Lower leg skin (tissue), 4 donors: Measurements from ENCODE around the gene PTGDR. TPM values are rescaled to one million over a fixed set of nuclear protein-coding genes. Genes with fewer than 3 reads are reported as not detected.

Experiments used
- DNase-seq, 2 donors: peaks; one replicate each; pipeline ENCODE4 v3.0.0-alpha.2; 2019; ENCODE audit warnings: low spot score in 2 of 2
- H3K4me3 ChIP-seq: fragments of 200-600 bp; sonication (generic); 2 replicates; pipeline ENCODE4 v1.5.1; 2017; ENCODE audit warnings: mild to moderate bottlenecking, low read depth; ENCODE audit not compliant: poor library complexity, severe bottlenecking
- CTCF ChIP-seq, 3 donors: fragments of 450-650 bp; IDR thresholded peaks; one replicate each; pipeline ENCODE4 v1.5.1; 2016; ENCODE audit warnings: antibody characterized with exemption in 3 of 3, mild to moderate bottlenecking in 3 of 3, moderate library complexity in 2 of 3
- POLR2A ChIP-seq, 2 donors: fragments of 450-650 bp; IDR thresholded peaks; one replicate each; pipeline ENCODE4 v1.6.1; 2016 to 2017; ENCODE audit warnings: antibody characterized with exemption in 2 of 2, mild to moderate bottlenecking in 1 of 2, moderate library complexity in 1 of 2
- WGBS, 2 donors: methylation state at CpG; one replicate each; pipeline ENCODE4 v1.1.5; 2018; 5-methylcytosine and 5-hydroxymethylcytosine counted together
- intact Hi-C: fragments of 100-400 bp; cut with DNase I; formaldehyde crosslinking; loops from one replicate; pipeline ENCODE4 v1.15.0; 2023; ENCODE audit warnings: low total_unique reads
- total RNA-seq, 4 donors: library from RNA; depleted of rRNA; stranded (reverse); fragments of >200 nt; gene quantifications; one replicate each; pipeline ENCODE4 v1.1.0, GENCODE V29; 2016

The PTGDR gene
- total RNA-seq, 4 donors from 2014 or later: 0.65 to 2.8 (median 0.88) TPM; not detected in 1

- no peak overlapping the region for H3K4me3 ChIP-seq
- no peak for DNase-seq
- intact Hi-C loops: no loop called here
- 69 to 84% methylated on average over 3 of the region's 3 CpGs for WGBS, 2 donors
- TF ChIP-seq CTCF (IDR thresholded peaks at IDR 0.05): no peak
- TF ChIP-seq POLR2A (IDR thresholded peaks at IDR 0.05): no peak
Measured at GRCh38 chr14:52272375-52272774, 4.9 kb downstream of the PTGDR start.

GRCh38 chr14:52275372-52275771, 7.9 kb downstream of the PTGDR start:
- DNase-seq: no peak
- no peak overlapping the region for H3K4me3 ChIP-seq
- 39 to 68% methylated on average over 3 of the region's 3 CpGs for WGBS, 2 donors
- intact Hi-C loops: no loop called here
- no peak for TF ChIP-seq POLR2A (IDR thresholded peaks at IDR 0.05)
- TF ChIP-seq CTCF (IDR thresholded peaks at IDR 0.05): no peak

- no peak overlapping the region for H3K4me3 ChIP-seq
- TF ChIP-seq CTCF (IDR thresholded peaks at IDR 0.05) (no peak), POLR2A (IDR thresholded peaks at IDR 0.05) (no peak)
- WGBS, 2 donors: 53 to 64% methylated on average over 4 of the region's 4 CpGs
- DNase-seq: no peak
- intact Hi-C loops: no loop called here
Measured at GRCh38 chr14:52277552-52277951, 10.1 kb downstream of the PTGDR start.

DNA sequence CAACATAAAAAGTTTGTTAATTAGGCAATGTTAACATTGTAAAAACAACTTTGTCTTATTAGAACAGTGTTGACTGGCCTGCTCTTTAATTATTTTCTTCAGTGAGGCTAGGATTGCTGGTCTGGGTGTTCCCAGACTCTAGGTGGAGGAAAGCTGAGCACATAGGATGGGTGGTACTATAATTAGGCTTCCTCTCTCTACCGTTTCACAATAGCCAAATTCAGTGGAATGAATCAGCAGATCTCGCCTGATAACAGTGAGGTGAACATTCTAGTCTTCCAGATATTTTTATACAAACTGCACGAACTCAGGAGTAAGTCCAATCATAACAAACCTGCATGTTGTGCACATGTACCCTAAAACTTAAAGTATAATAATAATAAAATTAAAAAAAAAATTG, 11.9 kb downstream of the PTGDR start:
- WGBS, 2 donors: 20 to 26% methylated on average over 3 of the region's 3 CpGs
- intact Hi-C loops: no loop called here

DNA sequence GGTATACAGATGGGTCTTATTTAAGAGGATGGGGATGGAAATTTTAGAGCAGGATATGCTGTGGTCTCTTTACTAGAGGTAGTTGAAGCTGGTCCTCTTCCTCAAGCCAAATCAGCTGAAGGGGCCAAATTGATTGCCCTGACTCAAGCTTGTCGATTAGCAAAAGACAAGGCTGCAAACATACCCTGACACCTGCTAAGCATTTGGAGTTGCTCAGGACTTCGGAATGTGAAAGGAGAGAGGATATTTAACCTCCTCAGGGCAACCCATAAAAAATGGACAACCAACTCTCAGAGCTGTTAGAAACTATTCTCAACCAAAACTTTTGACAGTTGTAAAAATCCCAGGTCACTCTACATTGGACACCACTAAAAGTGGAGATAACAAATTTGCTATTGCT, 15.6 kb downstream of the PTGDR start:
- no peak for DNase-seq
- TF ChIP-seq CTCF (IDR thresholded peaks at IDR 0.05) (no peak), POLR2A (IDR thresholded peaks at IDR 0.05) (no peak)
- WGBS, 2 donors: 65 to 67% methylated on average over 2 of the region's 2 CpGs
- intact Hi-C loops: no loop called here
- H3K4me3 ChIP-seq: no peak overlapping the region

More for the DNA sequence above, 11.9 kb downstream of the PTGDR start:
- no peak overlapping the region for H3K4me3 ChIP-seq
- TF ChIP-seq CTCF (IDR thresholded peaks at IDR 0.05) (no peak), POLR2A (IDR thresholded peaks at IDR 0.05) (no peak)
- no peak for DNase-seq
